Transverse colon (tissue), 4 donors: Measurements from ENCODE around the gene DHH. TPM values are rescaled to one million over a fixed set of nuclear protein-coding genes. Genes with fewer than 3 reads are reported as not detected.

Source experiments
- DNase-seq: peaks from one replicate; pipeline ENCODE4 v3.0.0-alpha.2; 2019
- H3K27ac ChIP-seq, 4 donors: fragments of 200-600 bp; sonication (generic); 2 replicates each; pipeline ENCODE4 v1.5.1; 2016 to 2018; ENCODE audit warnings: inconsistent platforms in 4 of 4
- H3K27me3 ChIP-seq: fragments of 200-600 bp; sonication (generic); 2 replicates; pipeline ENCODE4 v1.5.1; 2017; ENCODE audit warnings: inconsistent platforms
- H3K36me3 ChIP-seq, 4 donors: fragments of 200-600 bp; sonication (generic); 2 replicates each; pipeline ENCODE4 v1.5.1; 2017 to 2019; ENCODE audit warnings: inconsistent platforms in 4 of 4
- H3K4me1 ChIP-seq, 4 donors: fragments of 200-600 bp; sonication (generic); 2 replicates each; pipeline ENCODE4 v1.5.1; 2017 to 2020; ENCODE audit warnings: inconsistent platforms in 4 of 4
- H3K4me3 ChIP-seq, 4 donors: fragments of 200-600 bp; sonication (generic); 1 replicate in 1 of 4; 2 replicates in 3 of 4; pipeline versions ENCODE4 v1.5.1 to v1.6.1; 2017 to 2019; ENCODE audit warnings: inconsistent platforms in 4 of 4
- H3K9me3 ChIP-seq, 2 donors: fragments of 200-600 bp; sonication (generic); 2 replicates each; pipeline ENCODE4 v1.5.1; 2017 to 2019; ENCODE audit warnings: inconsistent platforms in 2 of 2
- CTCF ChIP-seq, 5 experiments: fragments of 200-600 bp in 3 of 5; fragments of 450-650 bp in 2 of 5; sonication (generic) in 3 of 5; IDR thresholded peaks; 1 replicate in 2 of 5; 2 replicates in 3 of 5; pipeline ENCODE4 v1.5.1; 2016 to 2017; ENCODE audit warnings: antibody characterized with exemption in 5 of 5, inconsistent platforms in 3 of 5, mild to moderate bottlenecking in 2 of 5, moderate library complexity in 1 of 5
- EP300 ChIP-seq: sonication (generic); formaldehyde crosslinking; IDR thresholded peaks from one replicate; pipeline ENCODE4 v1.6.1; 2017; ENCODE audit warnings: antibody characterized with exemption, low read depth
- POLR2A ChIP-seq: fragments of 450-650 bp; IDR thresholded peaks from one replicate; pipeline ENCODE4 v1.6.1; 2016; ENCODE audit warnings: antibody characterized with exemption, mild to moderate bottlenecking, moderate library complexity
- POLR2AphosphoS5 ChIP-seq, 3 donors: sonication (generic); formaldehyde crosslinking; IDR thresholded peaks; one replicate each; pipeline ENCODE4 v1.6.1; 2016; ENCODE audit warnings: antibody characterized with exemption in 3 of 3
- WGBS, 2 donors: methylation state at CpG; one replicate each; pipeline ENCODE4 v1.1.5; 2018; ENCODE audit warnings: low coverage in 1 of 2; 5-methylcytosine and 5-hydroxymethylcytosine counted together
- in situ Hi-C, 4 donors: fragments of 200-750 bp; cut with MboI; loops; one replicate each; pipeline versions ENCODE4 v1.15.0 to v1.15.1; 2017; ENCODE audit warnings: low sequenced_read_pairs in 3 of 4, low pct_ligation_motif_present in 1 of 4, low pct_unique_long_range_greater_than_20kb in 1 of 4
- intact Hi-C: fragments of 100-400 bp; cut with DNase I; formaldehyde crosslinking; loops from one replicate; pipeline ENCODE4 v1.15.1; 2023; ENCODE audit warnings: low total_unique reads
- total RNA-seq, 4 donors: library from RNA; depleted of rRNA; stranded (reverse); fragments of >200 nt; gene quantifications; one replicate each; pipeline ENCODE4 v1.1.0, GENCODE V29; 2016

The DHH gene
- total RNA-seq, 4 donors from 2014 or later: 0.27 to 0.32 TPM; not detected in 2

GRCh38 chr12:49111206-49111605, 16.6 kb upstream of the DHH start:
- no peak for DNase-seq
- TF ChIP-seq POLR2A (no peak), EP300 (no peak), POLR2AphosphoS5 (IDR thresholded peaks at IDR 0.05) (no peak), CTCF (IDR thresholded peaks at IDR 0.05) (no peak)
- Histone ChIP-seq H3K36me3 (peaks cover 0 to 4% (median 0%) of the 10 kb centered on the region in 4 donors), H3K4me3 (peak overlapping the region; percentile 6 to 89 (median 76)), H3K4me1 (peaks cover 20 to 43% (median 36%) of the 10 kb centered on the region in 4 donors), H3K27ac (peak overlapping the region; percentile 96 to 99 (median 97)), H3K27me3 (no peaks in the 10 kb centered on the region), H3K9me3 (no peaks in the 10 kb centered on the region)
- in situ Hi-C loops (no loop called here), intact Hi-C loops (no loop called here)
- WGBS, 2 donors: 0 to 35% methylated on average over 3 to 6 of the region's 6 CpGs

- H3K36me3 ChIP-seq: peaks cover 0 to 6% (median 0%) of the 10 kb centered on the region in 4 donors
- intact Hi-C loops: no loop called here
- peak; percentile 98 for DNase-seq
- peak within 1 kb of the TSS; percentile 64 to 92 (median 88) for H3K4me3 ChIP-seq
- H3K4me1 ChIP-seq: peaks cover 21 to 47% (median 36%) of the 10 kb centered on the region in 4 donors
- in situ Hi-C loops: no loop called here
- 0% methylated on average over 32 of the region's 43 CpGs; no CpG with 5 or more reads in 1 of the 2 donors for WGBS, 2 donors
- peak; percentile 90 for TF ChIP-seq POLR2A
- peak; percentile 83 to 94 (median 89) for TF ChIP-seq POLR2AphosphoS5 (IDR thresholded peaks at IDR 0.05)
- TF ChIP-seq EP300: no peak
- peak; percentile 49 to 86 (median 60) for TF ChIP-seq CTCF (IDR thresholded peaks at IDR 0.05)
- H3K27me3 ChIP-seq: no peaks in the 10 kb centered on the region
- no peaks in the 10 kb centered on the region for H3K9me3 ChIP-seq
- H3K27ac ChIP-seq: peak within 1 kb of the TSS; percentile 96 to 99 (median 97)
These were observed 16.0 kb upstream of the DHH start, which contains the start of gene LMBR1L for GRCh38 chr12:49110464-49111155. Gene LMBR1L (minus strand): TSS chr12:49110847. CDS start chr12:49110555, 292 bp downstream.

- no peaks in the 10 kb centered on the region for H3K9me3 ChIP-seq
- WGBS, 2 donors: 6 to 17% methylated on average over 1 to 23 of the region's 33 CpGs
These were observed 15.3 kb upstream of the DHH start for GRCh38 chr12:49109641-49110463.

More at GRCh38 chr12:49109641-49110463, 15.3 kb upstream of the DHH start:
- Histone ChIP-seq H3K27ac (peak overlapping the region; percentile 96 to 99 (median 97)), H3K4me3 (peak overlapping the region; percentile 64 to 92 (median 88)), H3K4me1 (peaks cover 24 to 47% (median 36%) of the 10 kb centered on the region in 4 donors), H3K27me3 (no peaks in the 10 kb centered on the region), H3K36me3 (peaks cover 0 to 6% (median 0%) of the 10 kb centered on the region in 4 donors)
- TF ChIP-seq POLR2AphosphoS5 (IDR thresholded peaks at IDR 0.05) (no peak), POLR2A (no peak), EP300 (no peak), CTCF (IDR thresholded peaks at IDR 0.05) (no peak)
- intact Hi-C loops (no loop called here), in situ Hi-C loops (no loop called here)
- peak; percentile 32 for DNase-seq
